K562 (cell line): ENCODE data around the gene SURF6. TPM values are rescaled to one million over a fixed set of nuclear protein-coding genes. Genes with fewer than 3 reads are reported as not detected.

Experiments
- BMI1 ChIP-seq: fragments of 150-350 bp; IDR thresholded peaks from 2 replicates; pipeline ENCODE4 v1.6.1; 2014; ENCODE audit warnings: low read length
- CBFB ChIP-seq: sonication (generic); formaldehyde crosslinking; IDR thresholded peaks from 2 replicates; pipeline ENCODE4 v1.4.0; 2020; ENCODE audit warnings: mild to moderate bottlenecking, missing genetic modification reagents
- CBX5 ChIP-seq: IDR thresholded peaks from 2 replicates; pipeline ENCODE4 v1.6.1; 2014; ENCODE audit warnings: low read depth, borderline replicate concordance
- DACH1 ChIP-seq: fragments of 450-650 bp; IDR thresholded peaks from 2 replicates; pipeline ENCODE4 v1.6.1; 2018; ENCODE audit not compliant: partially characterized antibody
- DPF2 ChIP-seq: fragments of 450-650 bp; IDR thresholded peaks from 2 replicates; pipeline ENCODE4 v1.6.1; 2016
- FOXM1 ChIP-seq, 2 experiments: fragments of 450-650 bp in 1 of 2; sonication (generic) in 1 of 2; formaldehyde crosslinking in 1 of 2; IDR thresholded peaks; 2 replicates each; pipeline versions ENCODE4 v1.6.1 to v1.9.0; 2017 to 2022; ENCODE audit warnings: low read depth in 2 of 2, mild to moderate bottlenecking in 2 of 2, missing genetic modification reagents in 1 of 2, moderate library complexity in 1 of 2
- GABPA ChIP-seq: fragments of 200-800 bp; sonication (Bioruptor generic); conservative IDR thresholded peaks from 2 replicates; pipeline ENCODE4 v1.6.1; 2016; ENCODE audit warnings: low read depth, missing genetic modification characterization, missing compliant biosample characterization
- GATA2 ChIP-seq: sonication (generic); formaldehyde crosslinking; IDR thresholded peaks from 2 replicates; pipeline ENCODE4 v1.4.0; 2020; ENCODE audit warnings: mild to moderate bottlenecking, missing genetic modification reagents
- HMGN3 ChIP-seq: IDR thresholded peaks from 2 replicates; pipeline ENCODE4 v1.6.1; 2011; ENCODE audit warnings: borderline replicate concordance, low read depth, mild to moderate bottlenecking, mixed read lengths, low read length; ENCODE audit not compliant: insufficient read length; ENCODE audit errors: extremely low read depth
- JUND ChIP-seq, 2 experiments: IDR thresholded peaks; 2 replicates in 1 of 2; 3 replicates in 1 of 2; pipeline ENCODE4 v1.6.1; 2011; ENCODE audit warnings: borderline replicate concordance in 2 of 2, low read depth in 2 of 2, low read length in 2 of 2, improper control_type of control experiment in 1 of 2, missing biosample characterization in 1 of 2, missing genetic modification characterization in 1 of 2, missing genetic modification reagents in 1 of 2
- KDM5B ChIP-seq: fragments of 200-600 bp; sonication (generic); IDR thresholded peaks from 2 replicates; pipeline ENCODE4 v1.6.1; 2012; ENCODE audit warnings: low read depth, mild to moderate bottlenecking, moderate library complexity, low read length, control low read depth, inconsistent platforms; ENCODE audit not compliant: insufficient replicate concordance
- LCOR ChIP-seq: sonication (generic); formaldehyde crosslinking; IDR thresholded peaks from 2 replicates; pipeline ENCODE4 v1.8.0; 2022; ENCODE audit warnings: mild to moderate bottlenecking, missing genetic modification reagents
- MCM3 ChIP-seq: fragments of 450-650 bp; IDR thresholded peaks from 2 replicates; pipeline ENCODE4 v1.6.1; 2016
- PHB2 ChIP-seq: fragments of 450-650 bp; IDR thresholded peaks from 2 replicates; pipeline ENCODE4 v1.6.1; 2017; ENCODE audit warnings: low read depth
- RAD21 ChIP-seq, 2 experiments: fragments of 250-450 bp in 1 of 2; fragments of 450-650 bp in 1 of 2; sonication (Bioruptor Pico) in 1 of 2; formaldehyde crosslinking in 1 of 2; IDR thresholded peaks in 1 of 2; conservative IDR thresholded peaks in 1 of 2; 2 replicates each; pipeline versions ENCODE4 v1.4.0 to v1.8.0; 2020 to 2022; ENCODE audit warnings: mild to moderate bottlenecking in 2 of 2, moderate library complexity in 1 of 2
- SMC3 ChIP-seq: conservative IDR thresholded peaks from 2 replicates; pipeline ENCODE4 v1.6.1; 2011; ENCODE audit warnings: low read depth, low read length, improper control_type of control experiment; ENCODE audit not compliant: insufficient read depth
- STAG1 ChIP-seq: sonication (generic); formaldehyde crosslinking; IDR thresholded peaks from 2 replicates; pipeline ENCODE4 v1.5.0; 2020; ENCODE audit warnings: missing genetic modification reagents, borderline replicate concordance
- ZNF124 ChIP-seq: sonication (generic); formaldehyde crosslinking; IDR thresholded peaks from 2 replicates; pipeline ENCODE4 v1.8.1; 2022; ENCODE audit warnings: missing genetic modification reagents
- polyA plus RNA-seq, 8 experiments: library from polyadenylated mRNA; depleted of rRNA in 4 of 8; stranded (reverse) in 5 of 8; unstranded in 3 of 8; fragments of >200 nt; fragmentation: Nextera tagmentation in 2 of 8; fragmentation: Illumina TruSeq in 1 of 8; extraction: Ambion mirVana in 2 of 8; extraction: Trizol in 1 of 8; gene quantifications; 2 replicates each; pipeline versions ENCODE4 v1.2.1 to v1.2.3, GENCODE V29; 2011 to 2014; ENCODE audit warnings: inconsistent platforms in 1 of 8, missing spikeins in 1 of 8
- total RNA-seq, 7 experiments: library from RNA; depleted of rRNA in 6 of 7; stranded (reverse); fragments of >200 nt in 6 of 7; fragmentation: Illumina TruSeq in 2 of 7; extraction: Trizol in 2 of 7; gene quantifications; 2 replicates each; pipeline versions ENCODE4 v1.2.1 to v1.2.3, GENCODE V29; 2011 to 2021; ENCODE audit warnings: low replicate concordance in 1 of 7
- TF ChIP-seq, protein P1 (sequence below): sonication (generic); formaldehyde crosslinking; IDR thresholded peaks from 2 replicates; pipeline ENCODE4 v1.8.1; 2023; ENCODE audit warnings: mild to moderate bottlenecking, missing genetic modification reagents
- TF ChIP-seq, protein P2 (sequence below): fragments of 200-400 bp; formaldehyde crosslinking; IDR thresholded peaks from 2 replicates; pipeline ENCODE4 v1.6.1; 2017; ENCODE audit warnings: mild to moderate bottlenecking, low read depth, low read length, moderate library complexity
- TF ChIP-seq, protein P3 (sequence below), 3 experiments: IDR thresholded peaks in 2 of 3; conservative IDR thresholded peaks in 1 of 3; 2 replicates each; pipeline ENCODE4 v1.5.1; 2011 to 2012; ENCODE audit warnings: low read length in 3 of 3, mild to moderate bottlenecking in 3 of 3, control low read depth in 2 of 3, improper control_type of control experiment in 1 of 3, inconsistent platforms in 1 of 3, low read depth in 1 of 3, mixed read lengths in 1 of 3, moderate library complexity in 1 of 3; ENCODE audit not compliant: insufficient read depth in 2 of 3

The SURF6 gene
- total and polyA plus RNA-seq, 9 of the 15 experiments (the other 6 are each of a cell fraction or from before 2014, with no cell fraction given) = 1.4 to 68.3 (median 14.7) TPM

DNA sequence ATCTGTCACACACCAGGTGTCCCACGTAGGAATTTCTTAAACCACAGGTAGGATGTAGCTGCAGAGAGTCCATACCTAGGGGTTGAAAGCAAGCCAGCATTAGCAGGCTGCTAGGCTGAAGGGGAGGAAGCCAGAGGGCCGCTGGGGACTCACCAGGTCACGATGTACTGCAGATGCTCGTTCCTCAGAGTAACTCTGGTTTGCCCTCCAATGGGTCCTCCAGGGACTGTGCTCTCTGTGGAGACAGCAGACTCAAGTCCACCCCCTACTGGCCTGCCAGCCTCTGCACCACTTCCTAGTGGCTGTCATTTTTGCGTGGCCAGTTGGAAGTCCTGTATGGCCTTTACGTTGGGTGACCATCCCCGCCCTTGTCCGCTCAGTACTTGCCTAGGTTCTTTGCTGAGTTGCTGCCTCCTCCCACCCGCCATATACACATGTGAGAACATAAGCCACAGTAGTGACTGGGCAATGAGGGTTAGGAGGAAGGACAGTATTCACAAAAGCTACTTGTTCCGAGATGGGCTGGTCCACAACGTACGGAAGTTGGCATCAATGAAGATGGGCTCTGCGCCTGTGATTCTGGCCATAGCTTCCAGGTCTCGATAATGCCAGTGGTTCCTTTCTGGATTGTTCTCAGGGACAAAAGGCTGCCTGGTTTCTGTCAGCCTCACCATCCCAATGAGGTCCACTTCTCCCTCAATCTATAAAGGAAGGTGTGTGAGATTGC lies 16.1 kb upstream of the SURF6 start (continued):
- TF ChIP-seq GATA2 = no peak
- TF ChIP-seq SMC3 = peak; percentile 38; the same call in 1 of the 2 replicates
- TF ChIP-seq LCOR = peak; percentile 64; the same call in 1 of the 2 replicates
- no peak for TF ChIP-seq DACH1
- TF ChIP-seq, protein P1, sequence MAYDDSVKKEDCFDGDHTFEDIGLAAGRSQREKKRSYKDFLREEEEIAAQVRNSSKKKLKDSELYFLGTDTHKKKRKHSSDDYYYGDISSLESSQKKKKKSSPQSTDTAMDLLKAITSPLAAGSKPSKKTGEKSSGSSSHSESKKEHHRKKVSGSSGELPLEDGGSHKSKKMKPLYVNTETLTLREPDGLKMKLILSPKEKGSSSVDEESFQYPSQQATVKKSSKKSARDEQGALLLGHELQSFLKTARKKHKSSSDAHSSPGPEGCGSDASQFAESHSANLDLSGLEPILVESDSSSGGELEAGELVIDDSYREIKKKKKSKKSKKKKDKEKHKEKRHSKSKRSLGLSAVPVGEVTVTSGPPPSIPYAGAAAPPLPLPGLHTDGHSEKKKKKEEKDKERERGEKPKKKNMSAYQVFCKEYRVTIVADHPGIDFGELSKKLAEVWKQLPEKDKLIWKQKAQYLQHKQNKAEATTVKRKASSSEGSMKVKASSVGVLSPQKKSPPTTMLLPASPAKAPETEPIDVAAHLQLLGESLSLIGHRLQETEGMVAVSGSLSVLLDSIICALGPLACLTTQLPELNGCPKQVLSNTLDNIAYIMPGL (CRISPR knock-in tag) = peak; percentile 35; the same call in 1 of the 2 replicates
- TF ChIP-seq STAG1 (CRISPR knock-in tag) = peak; percentile 75; the same call in 1 of the 2 replicates
- TF ChIP-seq MCM3 = no peak
- peak; percentile 44 for TF ChIP-seq KDM5B
- TF ChIP-seq PHB2 = no peak
- no peak for TF ChIP-seq ZNF124 (CRISPR knock-in tag)
- no peak for TF ChIP-seq CBFB
- 0 out of 2 replicates have a peak, but pooled peaks have one; percentile 53 for TF ChIP-seq CBX5
- no peak for TF ChIP-seq GABPA (tag)
- no peak for TF ChIP-seq FOXM1 (IDR thresholded peaks at IDR 0.05; ENCODE audit: low read depth)
- 0 out of 2 replicates have a peak, but pooled peaks have one; percentile 60 for TF ChIP-seq FOXM1 (CRISPR knock-in tag; IDR thresholded peaks at IDR 0.05; ENCODE audit: low read depth)
- no peak for TF ChIP-seq DPF2
- TF ChIP-seq, protein P2, sequence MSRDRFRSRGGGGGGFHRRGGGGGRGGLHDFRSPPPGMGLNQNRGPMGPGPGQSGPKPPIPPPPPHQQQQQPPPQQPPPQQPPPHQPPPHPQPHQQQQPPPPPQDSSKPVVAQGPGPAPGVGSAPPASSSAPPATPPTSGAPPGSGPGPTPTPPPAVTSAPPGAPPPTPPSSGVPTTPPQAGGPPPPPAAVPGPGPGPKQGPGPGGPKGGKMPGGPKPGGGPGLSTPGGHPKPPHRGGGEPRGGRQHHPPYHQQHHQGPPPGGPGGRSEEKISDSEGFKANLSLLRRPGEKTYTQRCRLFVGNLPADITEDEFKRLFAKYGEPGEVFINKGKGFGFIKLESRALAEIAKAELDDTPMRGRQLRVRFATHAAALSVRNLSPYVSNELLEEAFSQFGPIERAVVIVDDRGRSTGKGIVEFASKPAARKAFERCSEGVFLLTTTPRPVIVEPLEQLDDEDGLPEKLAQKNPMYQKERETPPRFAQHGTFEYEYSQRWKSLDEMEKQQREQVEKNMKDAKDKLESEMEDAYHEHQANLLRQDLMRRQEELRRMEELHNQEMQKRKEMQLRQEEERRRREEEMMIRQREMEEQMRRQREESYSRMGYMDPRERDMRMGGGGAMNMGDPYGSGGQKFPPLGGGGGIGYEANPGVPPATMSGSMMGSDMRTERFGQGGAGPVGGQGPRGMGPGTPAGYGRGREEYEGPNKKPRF = no peak
- TF ChIP-seq JUND (IDR thresholded peaks at IDR 0.05; ENCODE audit: borderline replicate concordance, low read depth, low read length) = 0 out of 2 replicates have a peak, but pooled peaks have one; percentile 25
- TF ChIP-seq JUND (tag; IDR thresholded peaks at IDR 0.05; ENCODE audit: borderline replicate concordance, low read depth, low read length) = no peak; the same call in 2 of the 3 replicates
- peak; percentile 29 for TF ChIP-seq HMGN3
- TF ChIP-seq BMI1 = no peak
- TF ChIP-seq, protein P3, sequence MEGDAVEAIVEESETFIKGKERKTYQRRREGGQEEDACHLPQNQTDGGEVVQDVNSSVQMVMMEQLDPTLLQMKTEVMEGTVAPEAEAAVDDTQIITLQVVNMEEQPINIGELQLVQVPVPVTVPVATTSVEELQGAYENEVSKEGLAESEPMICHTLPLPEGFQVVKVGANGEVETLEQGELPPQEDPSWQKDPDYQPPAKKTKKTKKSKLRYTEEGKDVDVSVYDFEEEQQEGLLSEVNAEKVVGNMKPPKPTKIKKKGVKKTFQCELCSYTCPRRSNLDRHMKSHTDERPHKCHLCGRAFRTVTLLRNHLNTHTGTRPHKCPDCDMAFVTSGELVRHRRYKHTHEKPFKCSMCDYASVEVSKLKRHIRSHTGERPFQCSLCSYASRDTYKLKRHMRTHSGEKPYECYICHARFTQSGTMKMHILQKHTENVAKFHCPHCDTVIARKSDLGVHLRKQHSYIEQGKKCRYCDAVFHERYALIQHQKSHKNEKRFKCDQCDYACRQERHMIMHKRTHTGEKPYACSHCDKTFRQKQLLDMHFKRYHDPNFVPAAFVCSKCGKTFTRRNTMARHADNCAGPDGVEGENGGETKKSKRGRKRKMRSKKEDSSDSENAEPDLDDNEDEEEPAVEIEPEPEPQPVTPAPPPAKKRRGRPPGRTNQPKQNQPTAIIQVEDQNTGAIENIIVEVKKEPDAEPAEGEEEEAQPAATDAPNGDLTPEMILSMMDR (IDR thresholded peaks at IDR 0.05 in 2 of 3, conservative IDR thresholded peaks at IDR 0.05 in 1 of 3; ENCODE audit: insufficient read depth in 2 of 3, low read depth in 1 of 3, low read length in 3 of 3) = peak; percentile 87 to 96 (median 94)
- peak; percentile 45 to 56 for TF ChIP-seq RAD21 (CRISPR knock-in tag; conservative IDR thresholded peaks at IDR 0.05 in 1 of 2, IDR thresholded peaks at IDR 0.05 in 1 of 2)
